ACHN (cell line): ENCODE results near the gene LYG2.
"Not testable (repeated sequence)": the region's sequence is repeated elsewhere in the genome, so short reads cannot be mapped to it uniquely, and the experiment has no call there.

ENCODE experiments used
- DNase-seq: peaks from one replicate; pipeline ENCODE4 v3.0.0-alpha.2; 2015
- in situ Hi-C: cut with HindIII; loops from 2 replicates; pipeline ENCODE4 v1.10.0; 2017; ENCODE audit warnings: low sequenced_read_pairs, low pct_ligation_motif_present, low pct_unique_long_range_greater_than_20kb

The LYG2 gene

GRCh38 chr2:99217929-99218501 lies 37.5 kb downstream of the LYG2 start:
- in situ Hi-C loops, result no loop called here

GRCh38 chr2:99216096-99216495 lies 39.4 kb downstream of the LYG2 start:
- DNase-seq, result no peak
- in situ Hi-C loops, result no loop called here

More at GRCh38 chr2:99217929-99218501, 37.5 kb downstream of the LYG2 start:
- DNase-seq, result no peak

GRCh38 chr2:99205491-99205890 lies 50.0 kb downstream of the LYG2 start:
- DNase-seq, result peak; percentile 89
- in situ Hi-C loops, result no loop called here

DNA sequence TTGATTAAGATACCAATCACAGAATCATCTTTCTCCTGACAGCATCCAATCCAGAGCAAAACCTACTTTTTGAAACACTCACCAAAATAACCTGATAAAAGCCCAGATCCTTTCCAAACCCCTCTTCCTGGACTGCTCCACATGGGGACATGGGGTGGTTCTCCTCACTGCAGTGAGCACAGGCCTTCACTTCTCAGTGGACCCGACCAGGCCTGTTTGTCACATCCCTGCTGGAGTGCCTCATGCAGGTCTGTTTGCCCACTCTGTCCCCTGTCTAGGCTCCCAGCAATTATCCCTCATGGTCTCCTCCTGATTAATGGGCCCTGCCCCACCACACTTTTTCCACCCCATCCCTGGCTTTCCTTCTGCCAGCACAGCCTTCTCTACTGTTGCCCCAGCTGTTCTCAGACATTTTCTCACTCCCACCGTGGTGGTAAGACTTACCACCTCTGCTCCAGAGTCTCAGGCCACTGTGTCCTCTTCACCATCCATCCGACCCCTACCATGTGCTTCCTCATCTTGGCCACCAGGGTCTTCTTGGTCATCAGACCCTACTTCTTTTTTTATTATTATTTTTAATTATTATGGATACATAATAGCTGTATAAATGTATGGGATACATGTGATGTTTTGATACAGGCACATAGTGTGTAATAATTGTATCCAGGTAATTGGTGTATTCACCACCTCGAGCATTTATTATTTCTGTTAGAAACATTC lies 53.3 kb downstream of the LYG2 start:
- in situ Hi-C loops, result no loop called here
- no peak for DNase-seq

GRCh38 chr2:99200076-99200800 lies 55.2 kb downstream of the LYG2 start:
- in situ Hi-C loops, result no loop called here
- no peak for DNase-seq

DNA sequence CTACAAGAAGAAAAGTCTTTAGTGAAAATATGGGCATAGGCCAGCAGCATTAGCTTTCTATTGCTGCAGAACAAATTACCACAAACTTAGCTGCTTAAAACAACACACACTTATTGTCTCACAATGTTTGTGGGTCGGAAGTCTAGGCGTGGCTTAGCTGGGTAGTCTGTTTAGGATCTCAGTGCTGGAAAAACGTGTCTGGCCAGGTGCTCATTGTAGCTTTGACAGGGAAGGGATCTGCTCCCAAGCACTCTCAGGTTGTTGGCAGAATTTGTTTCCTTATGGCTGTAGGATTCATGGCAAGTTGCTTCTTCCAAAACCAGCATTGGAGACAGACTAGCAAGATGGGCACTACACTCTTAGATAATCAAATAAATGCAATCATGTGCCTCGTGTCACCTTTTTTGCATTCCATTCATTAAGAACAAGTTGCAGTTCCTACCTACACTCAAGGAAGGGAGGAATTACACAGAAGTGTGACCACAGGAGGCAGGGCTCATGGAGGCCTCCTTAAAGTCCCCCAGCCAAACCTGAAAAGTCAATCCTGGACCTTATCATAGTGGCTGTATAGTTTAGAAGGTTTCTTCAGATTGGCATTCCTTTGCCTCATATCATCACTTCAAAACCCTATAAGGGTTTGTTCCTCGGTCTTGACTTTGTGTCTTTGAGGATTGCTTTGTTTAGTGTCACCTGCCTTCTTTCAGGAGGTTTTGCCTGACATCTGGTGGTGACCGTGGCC lies 57.2 kb downstream of the LYG2 start:
- DNase-seq, result no peak
- in situ Hi-C loops, result no loop called here

GRCh38 chr2:99192364-99192763 lies 63.1 kb downstream of the LYG2 start:
- DNase-seq, in situ Hi-C loops: not testable (repeated sequence)
